Stimulated activated CD8-positive, alpha-beta memory T cell treated with anti-CD3 and anti-CD28 coated beads, Interleukin-15, amount 100 ng/mL, for 4 hours (primary cell): Measurements from ENCODE around the gene SERPINE1.
"Not testable (repeated sequence)": the region's sequence is repeated elsewhere in the genome, so short reads cannot be mapped to it uniquely, and the experiment has no call there.

Experiments used
- DNase-seq, 2 donors: peaks; one replicate each; pipeline ENCODE4 v3.0.0-alpha.2; 2020; ENCODE audit warnings: low read depth in 2 of 2

SERPINE1 gene

GRCh38 chr7:101126651-101127459 is at the start of gene SERPINE1:
Gene SERPINE1, plus strand, starts transcription at chr7:101127104. Its CDS starts 1,290 bp downstream, at chr7:101128394.
- peak; percentile 20 to 29 for DNase-seq

- peak; percentile 54 to 73 for DNase-seq
Observed at GRCh38 chr7:101077303-101078086, 49.4 kb upstream of the SERPINE1 start.

- DNase-seq, result no peak
Observed at GRCh38 chr7:101081432-101081831, 45.5 kb upstream of the SERPINE1 start.

GRCh38 chr7:101084865-101085161 is 42.1 kb upstream of the SERPINE1 start:
- no peak for DNase-seq

- DNase-seq, result peak; percentile 60 to 63
Observed at GRCh38 chr7:101085162-101085964, 41.5 kb upstream of the SERPINE1 start, which contains the start of gene TRIM56. Gene TRIM56, plus strand, starts transcription at chr7:101085481. Its CDS starts 1,832 bp downstream, at chr7:101087313.

GRCh38 chr7:101087334-101088068 is 39.4 kb upstream of the SERPINE1 start:
- no peak for DNase-seq

GRCh38 chr7:101088069-101088425 is 38.9 kb upstream of the SERPINE1 start:
- DNase-seq, result no peak

- no peak for DNase-seq
Observed at GRCh38 chr7:101088858-101089529, 37.9 kb upstream of the SERPINE1 start.

GRCh38 chr7:101089876-101090275 is 37.0 kb upstream of the SERPINE1 start:
- no peak for DNase-seq

GRCh38 chr7:101092266-101092905 is 34.5 kb upstream of the SERPINE1 start:
- not testable (repeated sequence) for DNase-seq

- DNase-seq, result no peak
Observed at GRCh38 chr7:101093906-101094305, 33.0 kb upstream of the SERPINE1 start.

- no peak for DNase-seq
Observed at GRCh38 chr7:101094376-101094775, 32.5 kb upstream of the SERPINE1 start.

GRCh38 chr7:101094791-101095375 is 32.0 kb upstream of the SERPINE1 start:
- DNase-seq, result no peak

- no peak for DNase-seq
Observed at GRCh38 chr7:101096331-101096956, 30.5 kb upstream of the SERPINE1 start.

GRCh38 chr7:101096957-101097347 is 30.0 kb upstream of the SERPINE1 start:
- DNase-seq, result no peak

GRCh38 chr7:101097561-101097960 is 29.3 kb upstream of the SERPINE1 start:
- no peak for DNase-seq

- DNase-seq, result peak; percentile 48 to 61
Observed at GRCh38 chr7:101099969-101100781, 26.7 kb upstream of the SERPINE1 start.
